Retinal pigment epithelial cell (primary cell): ENCODE data around the gene GABBR2.

Source experiments
- DNase-seq: peaks from one replicate; pipeline ENCODE4 v3.0.0-alpha.2; 2010; ENCODE audit warnings: low read depth
- H3K4me3 ChIP-seq: 2 replicates; pipeline ENCODE4 v1.5.1; 2011; ENCODE audit warnings: mild to moderate bottlenecking, low read length, control low read depth, moderate library complexity
- TF ChIP-seq, protein P1 (sequence below): conservative IDR thresholded peaks from 2 replicates; pipeline ENCODE4 v1.5.1; 2011; ENCODE audit warnings: low read depth, low read length, control low read depth, inconsistent platforms

The GABBR2 gene

DNA sequence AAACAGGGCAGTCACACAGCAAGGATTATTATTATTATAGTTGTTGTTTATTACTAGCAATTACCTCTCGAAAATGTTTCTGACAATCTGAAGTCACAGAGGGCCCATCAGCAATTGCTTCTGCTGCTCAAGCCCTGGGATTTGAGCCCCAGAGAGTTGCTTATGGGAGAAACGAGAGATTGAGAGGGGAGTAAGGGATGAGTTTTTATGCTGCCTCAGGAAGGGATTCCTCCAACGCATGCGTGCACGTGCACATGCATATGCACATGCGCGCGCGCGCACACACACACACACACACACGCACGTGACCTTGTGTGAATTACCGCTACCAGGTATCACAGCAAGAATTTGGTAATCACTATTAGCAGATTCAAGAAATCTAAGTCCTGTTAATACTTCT lies 264.1 kb downstream of the GABBR2 start:
- H3K4me3 ChIP-seq: no peak overlapping the region
- TF ChIP-seq, protein P1, sequence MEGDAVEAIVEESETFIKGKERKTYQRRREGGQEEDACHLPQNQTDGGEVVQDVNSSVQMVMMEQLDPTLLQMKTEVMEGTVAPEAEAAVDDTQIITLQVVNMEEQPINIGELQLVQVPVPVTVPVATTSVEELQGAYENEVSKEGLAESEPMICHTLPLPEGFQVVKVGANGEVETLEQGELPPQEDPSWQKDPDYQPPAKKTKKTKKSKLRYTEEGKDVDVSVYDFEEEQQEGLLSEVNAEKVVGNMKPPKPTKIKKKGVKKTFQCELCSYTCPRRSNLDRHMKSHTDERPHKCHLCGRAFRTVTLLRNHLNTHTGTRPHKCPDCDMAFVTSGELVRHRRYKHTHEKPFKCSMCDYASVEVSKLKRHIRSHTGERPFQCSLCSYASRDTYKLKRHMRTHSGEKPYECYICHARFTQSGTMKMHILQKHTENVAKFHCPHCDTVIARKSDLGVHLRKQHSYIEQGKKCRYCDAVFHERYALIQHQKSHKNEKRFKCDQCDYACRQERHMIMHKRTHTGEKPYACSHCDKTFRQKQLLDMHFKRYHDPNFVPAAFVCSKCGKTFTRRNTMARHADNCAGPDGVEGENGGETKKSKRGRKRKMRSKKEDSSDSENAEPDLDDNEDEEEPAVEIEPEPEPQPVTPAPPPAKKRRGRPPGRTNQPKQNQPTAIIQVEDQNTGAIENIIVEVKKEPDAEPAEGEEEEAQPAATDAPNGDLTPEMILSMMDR: no peak
- DNase-seq: no peak

DNA sequence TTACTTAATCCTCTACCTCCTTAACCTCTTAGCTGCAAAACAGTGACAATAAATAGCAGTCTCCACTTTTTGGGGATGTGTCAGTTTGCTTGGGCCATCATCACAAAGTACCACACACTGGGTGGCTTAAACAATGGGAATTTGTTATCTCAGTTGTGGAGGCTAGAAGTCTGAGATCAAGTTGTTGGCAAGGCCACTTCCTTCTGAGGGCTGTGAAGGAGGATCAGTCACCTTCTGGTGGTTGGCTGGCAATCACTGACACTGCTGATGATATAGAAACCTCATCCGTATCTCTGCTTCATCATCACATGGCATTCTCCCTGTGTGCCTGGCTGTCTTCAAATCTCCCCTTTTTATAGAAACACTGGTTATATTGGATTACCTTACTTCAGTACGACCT lies 266.2 kb downstream of the GABBR2 start:
- TF ChIP-seq, protein P1: no peak
- no peak for DNase-seq
- no peak overlapping the region for H3K4me3 ChIP-seq

DNA sequence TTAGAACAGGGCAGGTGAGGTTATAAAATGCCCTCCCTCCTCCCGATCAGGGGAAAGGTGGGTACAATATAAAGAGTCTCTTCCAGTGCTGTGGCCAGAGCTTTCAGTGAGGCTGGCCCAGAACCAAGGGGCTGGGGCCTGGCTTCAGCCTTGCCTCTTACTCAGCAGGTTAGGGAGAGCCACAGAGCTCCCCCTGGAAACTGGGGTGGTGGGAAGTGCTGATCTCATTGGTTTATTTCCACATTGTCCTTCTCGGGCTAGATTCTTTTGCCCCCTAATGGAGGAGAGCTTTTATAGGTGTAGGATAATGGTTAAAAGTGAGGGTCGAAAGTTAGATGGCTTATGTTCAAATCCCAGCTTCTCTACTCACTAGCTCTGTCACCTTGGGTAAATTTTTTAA lies 266.6 kb downstream of the GABBR2 start:
- TF ChIP-seq, protein P1: no peak
- DNase-seq: no peak
- no peak overlapping the region for H3K4me3 ChIP-seq

DNA sequence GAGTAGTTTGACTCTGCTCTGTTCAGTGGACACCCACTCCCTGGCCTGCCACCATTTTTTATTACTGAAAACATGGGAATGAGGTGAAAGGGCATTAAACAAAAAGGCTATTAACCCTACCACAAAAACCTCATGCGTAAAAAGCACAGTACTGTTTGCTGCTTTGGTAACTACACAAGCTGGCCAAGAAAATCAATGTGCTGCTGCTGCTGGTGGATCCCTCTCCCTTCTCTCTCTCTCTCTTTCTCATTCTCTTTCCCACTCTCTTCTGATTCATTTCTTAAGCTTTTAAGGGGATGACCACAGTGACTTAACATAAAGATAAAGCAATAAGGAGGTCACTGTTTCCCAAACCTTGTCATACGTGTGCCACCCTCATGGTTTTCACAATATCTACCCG lies 270.1 kb downstream of the GABBR2 start:
- H3K4me3 ChIP-seq: no peak overlapping the region
- no peak for DNase-seq
- TF ChIP-seq, protein P1: no peak

DNA sequence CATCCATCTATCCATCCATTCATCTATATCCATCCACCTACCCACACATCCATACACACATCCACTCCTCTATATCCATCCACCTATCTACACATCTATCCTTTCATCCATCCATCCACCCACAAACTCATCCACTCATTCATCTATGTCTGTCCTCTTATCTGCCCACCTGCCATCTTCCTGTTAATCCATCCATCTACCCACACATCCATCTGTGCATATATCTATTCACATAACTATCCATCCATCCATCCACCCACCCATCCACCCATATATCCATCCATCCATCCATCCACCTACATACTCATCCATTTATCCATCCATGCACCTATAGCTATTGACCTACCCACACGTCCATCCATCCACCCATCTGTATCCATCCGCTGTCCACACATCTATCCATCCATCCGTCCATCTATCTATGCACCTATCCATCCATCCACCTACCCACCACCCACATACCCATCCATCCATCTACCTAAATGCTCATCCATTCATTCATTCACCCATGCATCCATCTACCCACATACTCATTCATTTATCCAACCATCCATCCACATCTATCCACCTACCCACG lies 271.2 kb downstream of the GABBR2 start:
- DNase-seq: no peak
- TF ChIP-seq, protein P1: no peak
- H3K4me3 ChIP-seq: no peak overlapping the region

DNA sequence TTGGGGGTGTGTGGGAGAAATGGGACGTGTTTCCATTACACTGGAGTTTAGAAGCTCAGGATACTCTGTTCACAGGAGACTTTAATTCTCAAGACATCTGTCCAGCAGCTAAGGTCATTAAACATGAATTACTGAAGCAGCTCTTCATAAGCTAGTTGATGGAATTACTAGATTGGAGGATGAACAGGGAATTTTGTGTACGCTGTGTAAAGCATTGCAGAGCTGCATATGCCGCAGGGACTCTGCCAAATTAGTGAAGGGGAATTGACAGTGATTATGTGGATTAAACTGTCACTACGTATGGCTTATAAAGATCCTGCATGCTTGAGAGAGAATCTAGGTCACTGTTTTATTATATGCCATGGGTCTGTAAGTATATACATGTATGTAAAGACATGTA lies 275.8 kb downstream of the GABBR2 start:
- H3K4me3 ChIP-seq: no peak overlapping the region
- no peak for DNase-seq
- TF ChIP-seq, protein P1: no peak

DNA sequence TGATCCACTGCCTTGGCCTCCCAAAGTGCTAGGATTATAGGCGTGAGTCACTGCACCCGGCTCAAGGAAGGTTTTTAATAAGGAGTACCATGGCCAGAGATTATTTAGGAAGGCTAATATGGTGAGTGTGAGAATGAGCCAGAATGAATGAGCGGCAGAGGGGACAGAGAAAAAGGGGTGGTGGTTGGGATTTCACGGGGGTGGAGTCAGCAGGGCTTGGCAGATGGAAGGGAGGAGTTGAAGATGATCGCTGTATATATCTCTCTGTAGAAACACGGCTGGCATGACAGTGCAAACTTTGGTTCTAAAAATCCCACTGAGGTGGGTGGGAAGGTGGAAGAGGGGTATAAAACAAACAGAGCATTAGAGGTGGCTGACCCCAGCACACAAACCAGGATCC lies 276.6 kb downstream of the GABBR2 start:
- no peak for DNase-seq
- TF ChIP-seq, protein P1: no peak
- no peak overlapping the region for H3K4me3 ChIP-seq
